ENCODE results near the gene CBARP. TPM values are rescaled to one million over a fixed set of nuclear protein-coding genes. Genes with fewer than 3 reads are reported as not detected.
A peak's percentile ranks its signal among the peaks of the same experiment; 100 is the strongest.

CBARP gene
- total and polyA plus RNA-seq, 9 of the 15 experiments (the other 6 are each of a cell fraction or from before 2014, with no cell fraction given): 0.03 to 8.9 (median 1.2) TPM; not detected in 1

DNA sequence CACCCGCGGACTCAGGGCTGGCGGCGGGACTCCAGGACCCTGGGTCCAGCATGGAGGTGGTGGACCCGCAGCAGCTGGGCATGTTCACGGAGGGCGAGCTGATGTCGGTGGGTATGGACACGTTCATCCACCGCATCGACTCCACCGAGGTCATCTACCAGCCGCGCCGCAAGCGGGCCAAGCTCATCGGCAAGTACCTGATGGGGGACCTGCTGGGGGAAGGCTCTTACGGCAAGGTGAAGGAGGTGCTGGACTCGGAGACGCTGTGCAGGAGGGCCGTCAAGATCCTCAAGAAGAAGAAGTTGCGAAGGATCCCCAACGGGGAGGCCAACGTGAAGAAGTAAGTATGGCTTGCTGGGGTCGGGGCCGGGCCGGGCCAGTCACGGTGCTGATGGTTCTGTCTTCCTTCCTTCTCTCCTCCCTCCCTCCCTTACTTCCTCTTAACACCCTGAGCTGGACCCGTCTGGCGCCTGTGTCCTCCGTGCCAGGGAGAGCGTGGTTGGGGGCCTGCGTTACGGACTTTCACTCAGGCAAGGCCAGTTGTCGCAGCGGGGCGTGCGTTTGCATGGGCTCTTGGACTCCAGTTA lies 30.8 kb downstream of the CBARP start (continued):
- TF ChIP-seq, protein P1, sequence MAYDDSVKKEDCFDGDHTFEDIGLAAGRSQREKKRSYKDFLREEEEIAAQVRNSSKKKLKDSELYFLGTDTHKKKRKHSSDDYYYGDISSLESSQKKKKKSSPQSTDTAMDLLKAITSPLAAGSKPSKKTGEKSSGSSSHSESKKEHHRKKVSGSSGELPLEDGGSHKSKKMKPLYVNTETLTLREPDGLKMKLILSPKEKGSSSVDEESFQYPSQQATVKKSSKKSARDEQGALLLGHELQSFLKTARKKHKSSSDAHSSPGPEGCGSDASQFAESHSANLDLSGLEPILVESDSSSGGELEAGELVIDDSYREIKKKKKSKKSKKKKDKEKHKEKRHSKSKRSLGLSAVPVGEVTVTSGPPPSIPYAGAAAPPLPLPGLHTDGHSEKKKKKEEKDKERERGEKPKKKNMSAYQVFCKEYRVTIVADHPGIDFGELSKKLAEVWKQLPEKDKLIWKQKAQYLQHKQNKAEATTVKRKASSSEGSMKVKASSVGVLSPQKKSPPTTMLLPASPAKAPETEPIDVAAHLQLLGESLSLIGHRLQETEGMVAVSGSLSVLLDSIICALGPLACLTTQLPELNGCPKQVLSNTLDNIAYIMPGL (CRISPR knock-in tag; IDR thresholded peaks at IDR 0.05): no peak
- TF ChIP-seq ZNF232 (CRISPR knock-in tag; IDR thresholded peaks at IDR 0.05) (no peak), SMARCC2 (IDR thresholded peaks at IDR 0.05; ENCODE audit: low read depth) (no peak), PHF21A (IDR thresholded peaks at IDR 0.05; ENCODE audit: borderline replicate concordance, low read depth) (no peak), HDGF (IDR thresholded peaks at IDR 0.05) (peak; percentile 77; the same call in 1 of the 2 replicates), ZNF699 (CRISPR knock-in tag; IDR thresholded peaks at IDR 0.05; ENCODE audit: insufficient replicate concordance) (no peak), EWSR1 (IDR thresholded peaks at IDR 0.05; ENCODE audit: borderline replicate concordance, low read depth, partially characterized antibody) (no peak), ZNF561 (CRISPR knock-in tag; conservative IDR thresholded peaks at IDR 0.05) (no peak), ZNF23 (CRISPR knock-in tag; IDR thresholded peaks at IDR 0.05) (no peak), TBP (optimal IDR thresholded peaks at IDR 0.05; ENCODE audit: low read depth, low read length) (peak; percentile 3), NR2C1 (IDR thresholded peaks at IDR 0.05) (no peak), NR2C1 (tag; IDR thresholded peaks at IDR 0.05) (no peak), SUPT5H (IDR thresholded peaks at IDR 0.05) (no peak), MYBL2 (IDR thresholded peaks at IDR 0.05; ENCODE audit: low read depth) (no peak), MYBL2 (CRISPR knock-in tag; IDR thresholded peaks at IDR 0.05; ENCODE audit: borderline replicate concordance) (no peak), SMARCA5 (IDR thresholded peaks at IDR 0.05) (no peak), ZKSCAN1 (IDR thresholded peaks at IDR 0.05; ENCODE audit: low read depth, low read length) (no peak), ARID2 (IDR thresholded peaks at IDR 0.05) (no peak), ZNF644 (tag; IDR thresholded peaks at IDR 0.05; ENCODE audit: low read depth) (no peak), FOXK1 (CRISPR knock-in tag; IDR thresholded peaks at IDR 0.05; ENCODE audit: borderline replicate concordance) (0 out of 2 replicates have a peak, but pooled peaks have one; percentile 12), ZNF57 (CRISPR knock-in tag; IDR thresholded peaks at IDR 0.05) (no peak), MTF1 (CRISPR knock-in tag; IDR thresholded peaks at IDR 0.05; ENCODE audit: borderline replicate concordance) (no peak)
- TF ChIP-seq, protein P2, sequence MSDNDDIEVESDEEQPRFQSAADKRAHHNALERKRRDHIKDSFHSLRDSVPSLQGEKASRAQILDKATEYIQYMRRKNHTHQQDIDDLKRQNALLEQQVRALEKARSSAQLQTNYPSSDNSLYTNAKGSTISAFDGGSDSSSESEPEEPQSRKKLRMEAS (CRISPR knock-in tag; IDR thresholded peaks at IDR 0.05): no peak
- TF ChIP-seq, protein P3, sequence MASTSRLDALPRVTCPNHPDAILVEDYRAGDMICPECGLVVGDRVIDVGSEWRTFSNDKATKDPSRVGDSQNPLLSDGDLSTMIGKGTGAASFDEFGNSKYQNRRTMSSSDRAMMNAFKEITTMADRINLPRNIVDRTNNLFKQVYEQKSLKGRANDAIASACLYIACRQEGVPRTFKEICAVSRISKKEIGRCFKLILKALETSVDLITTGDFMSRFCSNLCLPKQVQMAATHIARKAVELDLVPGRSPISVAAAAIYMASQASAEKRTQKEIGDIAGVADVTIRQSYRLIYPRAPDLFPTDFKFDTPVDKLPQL (IDR thresholded peaks at IDR 0.05; ENCODE audit: extremely low read depth, insufficient read length): no peak
- TF ChIP-seq, protein P4, sequence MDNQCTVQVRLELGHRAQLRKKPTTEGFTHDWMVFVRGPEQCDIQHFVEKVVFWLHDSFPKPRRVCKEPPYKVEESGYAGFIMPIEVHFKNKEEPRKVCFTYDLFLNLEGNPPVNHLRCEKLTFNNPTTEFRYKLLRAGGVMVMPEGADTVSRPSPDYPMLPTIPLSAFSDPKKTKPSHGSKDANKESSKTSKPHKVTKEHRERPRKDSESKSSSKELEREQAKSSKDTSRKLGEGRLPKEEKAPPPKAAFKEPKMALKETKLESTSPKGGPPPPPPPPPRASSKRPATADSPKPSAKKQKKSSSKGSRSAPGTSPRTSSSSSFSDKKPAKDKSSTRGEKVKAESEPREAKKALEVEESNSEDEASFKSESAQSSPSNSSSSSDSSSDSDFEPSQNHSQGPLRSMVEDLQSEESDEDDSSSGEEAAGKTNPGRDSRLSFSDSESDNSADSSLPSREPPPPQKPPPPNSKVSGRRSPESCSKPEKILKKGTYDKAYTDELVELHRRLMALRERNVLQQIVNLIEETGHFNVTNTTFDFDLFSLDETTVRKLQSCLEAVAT (IDR thresholded peaks at IDR 0.05): peak in 1 of 2 experiments; percentile 35; a peak in 1 of 4 replicates
- TF ChIP-seq, protein P5, sequence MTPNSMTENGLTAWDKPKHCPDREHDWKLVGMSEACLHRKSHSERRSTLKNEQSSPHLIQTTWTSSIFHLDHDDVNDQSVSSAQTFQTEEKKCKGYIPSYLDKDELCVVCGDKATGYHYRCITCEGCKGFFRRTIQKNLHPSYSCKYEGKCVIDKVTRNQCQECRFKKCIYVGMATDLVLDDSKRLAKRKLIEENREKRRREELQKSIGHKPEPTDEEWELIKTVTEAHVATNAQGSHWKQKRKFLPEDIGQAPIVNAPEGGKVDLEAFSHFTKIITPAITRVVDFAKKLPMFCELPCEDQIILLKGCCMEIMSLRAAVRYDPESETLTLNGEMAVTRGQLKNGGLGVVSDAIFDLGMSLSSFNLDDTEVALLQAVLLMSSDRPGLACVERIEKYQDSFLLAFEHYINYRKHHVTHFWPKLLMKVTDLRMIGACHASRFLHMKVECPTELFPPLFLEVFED (CRISPR knock-in tag; conservative IDR thresholded peaks at IDR 0.05): no peak

Measured in K562 (cell line).